HG02588 (cell line): ENCODE data around the gene WNT9B.

Experiments
- ATAC-seq: cut with Tn5 transposase; IDR thresholded peaks from one replicate; pipeline ENCODE4 v1.9.1; 2021; ENCODE audit warnings: mild to moderate bottlenecking, moderate library complexity; ENCODE audit not compliant: unreplicated experiment

WNT9B gene

GRCh38 chr17:46851029-46851741 is at the start of gene WNT9B:
Gene WNT9B, plus strand, starts transcription at chr17:46851583. Its CDS starts 56 bp downstream, at chr17:46851639.
- no peak for ATAC-seq

DNA sequence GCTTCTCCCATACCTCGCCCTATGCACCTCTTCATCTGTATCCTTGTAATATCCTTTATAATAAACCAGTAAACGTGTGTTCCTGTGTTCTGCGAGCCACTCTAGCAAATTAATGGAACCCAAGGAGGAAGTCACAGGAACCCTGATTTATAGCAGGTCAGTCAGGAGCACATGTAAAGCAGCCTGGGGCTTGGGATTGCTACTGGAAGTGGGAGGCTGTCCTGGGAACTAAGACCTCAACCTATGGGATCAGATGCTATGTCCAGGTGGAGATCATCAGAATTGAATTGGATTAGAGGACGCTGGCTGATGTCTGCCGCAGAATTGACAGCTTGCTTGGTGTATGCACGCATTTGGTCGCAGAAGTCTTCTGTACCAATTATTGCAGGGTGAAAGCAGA is 48.6 kb upstream of the WNT9B start:
- no peak for ATAC-seq

DNA sequence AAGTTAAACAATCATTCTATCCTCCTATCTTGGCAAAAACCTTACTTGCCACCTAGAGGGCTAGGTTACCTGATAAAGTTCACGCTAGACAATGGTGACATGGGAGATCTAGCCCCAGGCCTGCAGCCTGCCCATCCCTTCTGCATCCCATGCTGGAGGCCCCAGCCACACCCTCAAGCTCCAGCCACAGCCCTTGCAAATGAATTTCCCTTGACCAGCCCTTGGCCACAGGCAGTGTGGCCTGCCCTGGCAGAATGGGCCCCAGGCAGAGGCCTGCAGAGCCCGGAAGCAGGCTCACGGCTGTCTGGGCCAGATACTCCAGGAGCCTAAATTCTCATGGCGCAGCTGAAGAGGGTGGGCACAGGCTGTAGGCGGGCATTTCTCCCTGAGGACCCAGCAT is 47.8 kb upstream of the WNT9B start:
- ATAC-seq: no peak

- ATAC-seq: no peak
Measured at GRCh38 chr17:46805771-46806170, 45.6 kb upstream of the WNT9B start.

DNA sequence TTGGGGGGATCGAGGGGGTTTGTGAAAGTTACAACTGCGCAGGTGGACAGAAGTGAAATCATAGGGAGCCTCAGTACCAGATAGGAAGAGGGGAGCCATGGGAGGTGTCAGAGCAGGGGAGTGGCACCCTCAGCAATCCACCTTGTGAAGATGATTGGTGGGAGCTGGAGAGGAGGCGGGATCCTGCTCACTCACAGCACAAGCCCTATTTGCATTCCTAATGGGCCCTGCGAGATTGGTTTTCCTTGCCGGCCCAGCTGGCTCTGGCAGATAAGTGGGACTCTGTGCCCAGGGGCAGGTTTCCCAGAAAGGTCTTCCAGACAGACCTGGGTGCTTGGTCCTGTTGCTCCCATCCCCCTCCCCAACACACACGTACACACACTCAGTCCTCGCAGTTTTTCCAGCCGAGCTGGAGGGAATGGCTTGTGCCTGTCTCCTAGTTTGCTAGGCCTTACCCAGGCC is 42.2 kb upstream of the WNT9B start:
- ATAC-seq: no peak

GRCh38 chr17:46810837-46811236 is 40.5 kb upstream of the WNT9B start:
- no peak for ATAC-seq

DNA sequence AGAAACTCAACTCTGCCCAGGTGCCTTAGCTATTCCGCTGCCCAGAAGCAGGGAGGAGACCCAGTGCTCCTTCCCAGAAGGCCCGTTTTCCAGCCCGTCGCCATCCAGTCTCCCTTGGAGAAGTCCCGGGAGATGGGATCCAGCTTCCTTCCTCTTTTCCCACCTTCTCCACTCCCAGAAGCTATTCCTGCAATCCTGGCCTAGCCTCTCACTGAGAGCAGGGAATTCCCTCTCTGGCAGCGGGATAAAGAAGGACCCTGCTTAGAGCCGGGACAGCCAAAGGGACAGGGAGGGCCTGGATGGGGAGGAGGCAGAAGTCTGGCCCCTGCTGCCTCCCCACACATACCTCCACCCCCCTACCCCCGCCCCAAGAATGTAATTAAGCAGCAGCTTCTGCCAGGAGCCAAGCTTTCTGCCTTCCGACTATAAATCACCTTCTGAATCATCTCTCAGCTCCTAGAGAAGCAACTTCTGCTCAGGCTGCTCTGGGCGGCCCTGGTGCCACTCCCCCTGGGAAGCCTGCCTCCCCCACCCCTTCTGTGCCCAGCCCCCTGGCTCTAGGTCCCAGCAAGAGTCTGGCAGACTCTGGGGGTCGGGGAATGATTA is 39.3 kb upstream of the WNT9B start:
- no peak for ATAC-seq

GRCh38 chr17:46812624-46813318 is 38.6 kb upstream of the WNT9B start:
- no peak for ATAC-seq

DNA sequence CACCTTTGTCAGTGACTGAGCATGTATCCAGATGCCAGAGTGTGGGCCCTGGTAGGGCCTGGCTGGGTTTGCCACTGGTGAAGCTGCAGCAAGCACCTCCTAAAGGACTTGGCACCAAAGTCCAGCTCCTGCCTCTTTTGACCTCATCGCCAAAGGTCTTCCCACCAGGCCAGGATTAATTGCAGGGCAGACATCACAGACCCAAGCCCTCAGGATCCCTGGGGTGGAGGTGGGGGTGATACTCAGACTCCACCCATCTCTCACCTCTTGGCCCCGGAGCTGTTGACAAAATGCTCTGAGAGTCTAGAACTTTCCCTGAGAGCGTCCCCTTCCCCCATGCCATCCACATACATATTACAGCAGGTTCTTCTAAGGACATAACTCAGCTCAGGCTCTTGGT is 37.5 kb upstream of the WNT9B start:
- ATAC-seq: no peak

DNA sequence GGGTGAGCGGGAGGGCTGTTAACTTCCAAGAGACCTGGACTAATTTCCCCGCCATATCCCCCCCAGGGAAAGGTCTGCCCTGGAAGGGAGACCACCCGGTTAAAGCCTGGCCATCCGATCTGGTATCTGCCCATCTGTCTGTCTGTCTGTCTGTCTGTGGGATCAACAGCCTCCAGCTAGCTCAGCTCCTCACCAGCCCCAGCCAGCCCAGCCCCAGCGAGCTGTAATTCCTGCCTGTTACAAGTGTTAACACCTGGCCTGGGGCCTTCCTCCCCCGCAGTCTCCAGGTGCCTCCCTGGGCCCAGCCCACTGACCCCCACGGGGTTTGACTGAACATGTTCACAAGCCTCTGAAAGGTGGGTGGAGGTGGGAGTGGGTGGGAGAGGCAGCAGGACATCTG is 36.9 kb upstream of the WNT9B start:
- no peak for ATAC-seq

DNA sequence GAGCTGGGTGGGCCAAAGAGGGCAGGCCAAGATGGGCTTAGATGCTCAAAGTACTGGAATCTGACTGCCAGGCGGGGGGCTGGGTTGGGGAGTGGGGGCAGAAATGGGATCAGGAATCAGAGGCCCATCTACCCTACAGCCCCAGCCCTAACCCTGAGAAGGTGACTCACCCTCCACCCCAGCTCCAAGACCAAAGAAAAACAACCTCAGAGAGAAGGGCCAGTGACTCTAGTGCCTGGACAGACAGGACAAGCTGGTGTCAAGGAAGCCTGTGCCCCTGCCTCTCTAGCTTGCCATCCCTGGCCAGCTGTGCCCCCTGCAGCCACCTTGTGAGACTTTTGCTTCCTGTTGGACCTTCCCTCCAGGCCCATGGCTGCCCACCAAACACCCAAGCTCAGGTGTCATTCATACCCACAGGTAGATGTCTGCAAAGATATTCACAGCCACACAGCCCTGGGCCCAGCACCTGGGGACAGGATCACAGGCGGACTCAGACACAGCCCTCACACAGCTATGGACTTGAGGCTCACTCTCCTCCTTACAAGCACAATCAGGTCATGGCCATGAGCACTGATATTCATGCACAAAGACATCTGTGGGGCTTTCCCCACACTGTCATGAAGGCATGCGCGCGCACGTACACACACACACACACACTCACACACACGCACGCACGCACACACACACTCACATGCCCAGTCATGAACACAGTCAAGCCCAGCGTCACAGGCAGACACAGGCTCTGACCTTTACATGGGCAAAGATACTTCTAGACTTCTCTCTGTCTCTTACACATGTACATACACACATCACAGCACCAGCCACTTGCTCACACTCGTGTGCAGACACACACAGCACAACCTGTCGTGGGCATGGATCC is 35.7 kb upstream of the WNT9B start:
- ATAC-seq: no peak

- no peak for ATAC-seq
Measured at GRCh38 chr17:46817151-46817900, 34.1 kb upstream of the WNT9B start.

DNA sequence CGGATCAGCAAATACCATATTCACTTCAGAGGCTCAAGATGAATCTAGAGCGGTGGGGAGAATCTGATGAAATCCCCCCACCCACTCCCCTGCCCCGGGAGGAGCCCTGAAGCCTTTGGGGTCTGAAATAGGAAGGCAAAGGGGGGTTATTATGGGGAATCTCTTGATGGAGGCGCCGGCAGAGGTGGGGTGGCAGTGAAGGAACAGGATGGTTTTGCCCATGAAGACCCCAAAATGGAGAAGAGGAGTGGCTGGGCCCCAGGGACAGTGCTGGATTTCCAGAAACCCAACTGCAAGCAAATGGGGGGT is 33.5 kb upstream of the WNT9B start:
- ATAC-seq: no peak

DNA sequence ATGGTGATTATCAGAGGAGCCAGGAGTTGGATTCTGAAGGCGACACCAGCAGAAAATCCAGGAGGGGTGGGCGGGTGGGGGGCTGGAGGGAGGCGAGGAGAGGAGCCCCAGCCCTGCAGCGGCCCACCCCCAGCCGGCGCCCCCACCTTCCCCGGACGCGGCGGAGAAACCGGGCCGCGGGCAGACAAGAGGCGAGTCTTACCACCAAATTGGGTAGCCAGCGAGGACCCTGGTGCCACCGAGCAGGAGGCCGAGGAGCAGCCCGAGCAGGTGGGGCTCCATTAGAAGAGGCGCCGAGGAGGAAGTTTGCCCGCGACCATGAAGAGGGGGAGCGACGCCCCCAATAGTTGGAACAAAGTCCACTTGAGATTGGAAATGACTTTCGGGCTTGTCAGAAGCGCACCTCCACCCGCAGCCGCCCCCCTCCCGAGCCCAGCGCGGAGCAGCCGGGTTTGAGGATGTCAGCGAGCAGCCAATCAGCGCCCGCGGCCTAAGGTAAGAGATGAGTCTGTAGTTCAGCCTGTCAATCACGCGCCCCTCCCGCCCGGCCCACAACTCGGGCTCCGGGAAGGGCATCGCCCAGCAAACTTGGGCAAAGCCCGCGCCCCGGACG is 33.0 kb upstream of the WNT9B start, which contains the start of gene WNT3:
TSS of gene WNT3 (minus strand) at position 377 of the 613 bp plus-strand sequence. CDS start at position 282, 95 bp downstream.
- no peak for ATAC-seq

DNA sequence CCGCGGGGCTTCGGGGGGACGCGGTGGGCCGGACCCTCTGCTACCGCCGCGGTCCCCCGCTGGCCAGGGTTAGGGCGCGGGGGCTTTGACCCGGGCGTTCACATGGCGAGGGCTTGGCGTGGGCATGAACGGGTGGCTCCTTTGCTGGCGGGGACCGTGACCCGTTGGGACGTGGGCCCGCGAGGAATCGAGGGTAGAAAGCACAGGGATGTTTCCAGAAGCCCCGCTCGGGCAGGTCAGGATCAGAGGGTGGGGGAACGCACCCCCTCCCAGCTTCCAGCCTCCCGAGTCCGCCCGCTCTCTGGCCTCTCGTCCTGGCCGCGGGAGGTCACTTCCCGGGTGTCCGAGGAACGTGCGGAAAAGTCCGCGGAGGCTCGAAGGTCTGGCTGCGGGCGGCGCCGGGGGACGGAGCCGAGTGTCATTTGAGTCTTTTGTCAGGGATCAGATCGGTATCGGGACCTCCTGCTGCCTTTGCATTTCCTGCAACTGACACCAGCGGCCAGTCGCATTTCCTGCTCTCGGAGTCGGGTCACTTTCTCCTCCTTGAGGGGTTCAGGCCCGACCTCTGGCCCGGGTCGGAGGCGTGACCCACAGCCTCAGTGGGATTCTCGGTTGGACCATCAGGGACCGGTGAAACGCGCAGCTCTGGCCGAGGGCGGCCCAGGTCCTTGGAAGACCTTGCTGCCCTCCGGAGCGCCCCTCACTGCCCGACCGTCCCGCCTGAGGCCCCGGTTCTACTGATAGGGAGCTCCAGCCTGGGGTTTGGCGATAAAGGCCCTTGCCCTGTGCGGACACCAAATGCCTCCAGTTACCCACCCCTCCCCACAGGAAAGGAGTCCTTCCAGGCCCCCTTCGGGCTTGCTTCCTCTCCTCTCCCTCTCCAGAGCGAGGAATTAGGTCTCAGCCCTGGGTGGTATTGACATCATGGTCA is 32.2 kb upstream of the WNT9B start:
- no peak for ATAC-seq

GRCh38 chr17:46819906-46820351 is 31.5 kb upstream of the WNT9B start:
- no peak for ATAC-seq

- ATAC-seq: no peak
Measured at GRCh38 chr17:46820592-46821450, 30.6 kb upstream of the WNT9B start.
